ENCODE data around the gene FOXO6.

FOXO6 gene

DNA sequence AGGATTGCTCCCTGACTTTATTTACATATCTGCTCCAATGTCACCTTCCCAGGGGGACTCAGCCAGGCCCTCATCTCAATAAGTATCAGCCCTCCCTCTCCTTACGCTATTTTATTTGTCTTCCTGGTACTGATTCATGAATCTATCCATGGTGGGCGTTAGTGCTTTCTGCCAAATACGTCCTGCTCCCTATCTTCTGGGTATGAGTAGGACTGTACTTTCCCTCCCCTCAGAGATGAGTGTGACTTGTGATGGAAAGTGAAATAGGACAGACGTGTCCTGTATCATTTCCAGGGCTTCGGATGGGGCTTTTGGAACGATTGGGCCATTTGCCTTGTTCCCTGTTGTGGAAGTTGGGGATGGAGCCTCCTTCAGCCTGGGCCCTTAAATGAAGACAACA lies 47.5 kb downstream of the FOXO6 start:
- no peak for TF ChIP-seq ZNF8 (CRISPR knock-in tag; IDR thresholded peaks at IDR 0.05)
- TF ChIP-seq, protein P1, sequence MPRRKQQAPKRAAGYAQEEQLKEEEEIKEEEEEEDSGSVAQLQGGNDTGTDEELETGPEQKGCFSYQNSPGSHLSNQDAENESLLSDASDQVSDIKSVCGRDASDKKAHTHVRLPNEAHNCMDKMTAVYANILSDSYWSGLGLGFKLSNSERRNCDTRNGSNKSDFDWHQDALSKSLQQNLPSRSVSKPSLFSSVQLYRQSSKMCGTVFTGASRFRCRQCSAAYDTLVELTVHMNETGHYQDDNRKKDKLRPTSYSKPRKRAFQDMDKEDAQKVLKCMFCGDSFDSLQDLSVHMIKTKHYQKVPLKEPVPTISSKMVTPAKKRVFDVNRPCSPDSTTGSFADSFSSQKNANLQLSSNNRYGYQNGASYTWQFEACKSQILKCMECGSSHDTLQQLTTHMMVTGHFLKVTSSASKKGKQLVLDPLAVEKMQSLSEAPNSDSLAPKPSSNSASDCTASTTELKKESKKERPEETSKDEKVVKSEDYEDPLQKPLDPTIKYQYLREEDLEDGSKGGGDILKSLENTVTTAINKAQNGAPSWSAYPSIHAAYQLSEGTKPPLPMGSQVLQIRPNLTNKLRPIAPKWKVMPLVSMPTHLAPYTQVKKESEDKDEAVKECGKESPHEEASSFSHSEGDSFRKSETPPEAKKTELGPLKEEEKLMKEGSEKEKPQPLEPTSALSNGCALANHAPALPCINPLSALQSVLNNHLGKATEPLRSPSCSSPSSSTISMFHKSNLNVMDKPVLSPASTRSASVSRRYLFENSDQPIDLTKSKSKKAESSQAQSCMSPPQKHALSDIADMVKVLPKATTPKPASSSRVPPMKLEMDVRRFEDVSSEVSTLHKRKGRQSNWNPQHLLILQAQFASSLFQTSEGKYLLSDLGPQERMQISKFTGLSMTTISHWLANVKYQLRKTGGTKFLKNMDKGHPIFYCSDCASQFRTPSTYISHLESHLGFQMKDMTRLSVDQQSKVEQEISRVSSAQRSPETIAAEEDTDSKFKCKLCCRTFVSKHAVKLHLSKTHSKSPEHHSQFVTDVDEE (CRISPR knock-in tag; IDR thresholded peaks at IDR 0.05) = no peak
- TF ChIP-seq GLIS3 (CRISPR knock-in tag; IDR thresholded peaks at IDR 0.05) = no peak
- TF ChIP-seq ARNTL (CRISPR knock-in tag; IDR thresholded peaks at IDR 0.05; ENCODE audit: borderline replicate concordance, low read depth) = no peak
- TF ChIP-seq RARB (CRISPR knock-in tag; IDR thresholded peaks at IDR 0.05) = no peak
- TF ChIP-seq TOX (CRISPR knock-in tag; IDR thresholded peaks at IDR 0.05; ENCODE audit: borderline replicate concordance) = no peak
- TF ChIP-seq ZFP30 (CRISPR knock-in tag; IDR thresholded peaks at IDR 0.05) = no peak
- TF ChIP-seq ZNF70 (CRISPR knock-in tag; IDR thresholded peaks at IDR 0.05) = no peak
- TF ChIP-seq ESRRG (CRISPR knock-in tag; IDR thresholded peaks at IDR 0.05) = no peak
- no peak for TF ChIP-seq ZNF565 (CRISPR knock-in tag; conservative IDR thresholded peaks at IDR 0.05; ENCODE audit: low read depth)
- TF ChIP-seq BACH2 (CRISPR knock-in tag; IDR thresholded peaks at IDR 0.05; ENCODE audit: borderline replicate concordance) = no peak
- no peak for TF ChIP-seq ZFP3 (CRISPR knock-in tag; IDR thresholded peaks at IDR 0.05)
- TF ChIP-seq ISL1 (CRISPR knock-in tag; IDR thresholded peaks at IDR 0.05) = no peak
- no peak for TF ChIP-seq PPARA (CRISPR knock-in tag; IDR thresholded peaks at IDR 0.05; ENCODE audit: borderline replicate concordance)
- TF ChIP-seq, protein P2, sequence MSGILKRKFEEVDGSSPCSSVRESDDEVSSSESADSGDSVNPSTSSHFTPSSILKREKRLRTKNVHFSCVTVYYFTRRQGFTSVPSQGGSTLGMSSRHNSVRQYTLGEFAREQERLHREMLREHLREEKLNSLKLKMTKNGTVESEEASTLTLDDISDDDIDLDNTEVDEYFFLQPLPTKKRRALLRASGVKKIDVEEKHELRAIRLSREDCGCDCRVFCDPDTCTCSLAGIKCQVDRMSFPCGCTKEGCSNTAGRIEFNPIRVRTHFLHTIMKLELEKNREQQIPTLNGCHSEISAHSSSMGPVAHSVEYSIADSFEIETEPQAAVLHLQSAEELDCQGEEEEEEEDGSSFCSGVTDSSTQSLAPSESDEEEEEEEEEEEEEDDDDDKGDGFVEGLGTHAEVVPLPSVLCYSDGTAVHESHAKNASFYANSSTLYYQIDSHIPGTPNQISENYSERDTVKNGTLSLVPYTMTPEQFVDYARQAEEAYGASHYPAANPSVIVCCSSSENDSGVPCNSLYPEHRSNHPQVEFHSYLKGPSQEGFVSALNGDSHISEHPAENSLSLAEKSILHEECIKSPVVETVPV (CRISPR knock-in tag; IDR thresholded peaks at IDR 0.05) = no peak
- no peak for ATAC-seq

DNA sequence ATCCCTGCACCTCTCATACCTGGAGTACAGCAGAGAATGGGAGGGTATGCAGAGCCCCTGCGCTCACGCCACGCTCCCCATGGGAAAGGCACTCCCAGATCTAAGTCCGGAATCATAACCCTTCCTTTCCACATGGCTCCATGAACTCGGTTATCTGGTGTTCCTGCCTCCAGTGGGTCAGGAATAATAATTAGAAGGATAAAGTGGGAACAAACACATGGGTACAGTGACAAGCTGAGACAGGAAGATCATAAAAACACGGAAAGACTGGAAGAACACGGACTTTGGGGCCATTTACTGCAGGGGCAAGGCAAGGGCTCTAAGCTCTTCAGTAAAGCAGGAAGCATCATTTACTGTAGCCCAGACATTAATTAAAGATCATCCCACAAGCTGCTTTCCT lies 48.6 kb downstream of the FOXO6 start:
- TF ChIP-seq ARNTL (CRISPR knock-in tag; IDR thresholded peaks at IDR 0.05; ENCODE audit: borderline replicate concordance, low read depth) = no peak
- TF ChIP-seq ZNF70 (CRISPR knock-in tag; IDR thresholded peaks at IDR 0.05) = no peak
- TF ChIP-seq ISL1 (CRISPR knock-in tag; IDR thresholded peaks at IDR 0.05) = no peak
- TF ChIP-seq CSDC2 (CRISPR knock-in tag; IDR thresholded peaks at IDR 0.05) = no peak
- TF ChIP-seq, protein P2 (CRISPR knock-in tag; IDR thresholded peaks at IDR 0.05) = no peak
- TF ChIP-seq PPARA (CRISPR knock-in tag; IDR thresholded peaks at IDR 0.05; ENCODE audit: borderline replicate concordance) = no peak
- TF ChIP-seq, protein P3, sequence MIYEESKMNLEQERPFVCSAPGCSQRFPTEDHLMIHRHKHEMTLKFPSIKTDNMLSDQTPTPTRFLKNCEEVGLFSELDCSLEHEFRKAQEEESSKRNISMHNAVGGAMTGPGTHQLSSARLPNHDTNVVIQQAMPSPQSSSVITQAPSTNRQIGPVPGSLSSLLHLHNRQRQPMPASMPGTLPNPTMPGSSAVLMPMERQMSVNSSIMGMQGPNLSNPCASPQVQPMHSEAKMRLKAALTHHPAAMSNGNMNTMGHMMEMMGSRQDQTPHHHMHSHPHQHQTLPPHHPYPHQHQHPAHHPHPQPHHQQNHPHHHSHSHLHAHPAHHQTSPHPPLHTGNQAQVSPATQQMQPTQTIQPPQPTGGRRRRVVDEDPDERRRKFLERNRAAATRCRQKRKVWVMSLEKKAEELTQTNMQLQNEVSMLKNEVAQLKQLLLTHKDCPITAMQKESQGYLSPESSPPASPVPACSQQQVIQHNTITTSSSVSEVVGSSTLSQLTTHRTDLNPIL (CRISPR knock-in tag; IDR thresholded peaks at IDR 0.05; ENCODE audit: low read depth) = no peak
- no peak for TF ChIP-seq ZFP3 (CRISPR knock-in tag; IDR thresholded peaks at IDR 0.05)
- TF ChIP-seq ZNF8 (CRISPR knock-in tag; IDR thresholded peaks at IDR 0.05) = no peak
- no peak for TF ChIP-seq ESRRG (CRISPR knock-in tag; IDR thresholded peaks at IDR 0.05)
- no peak for ATAC-seq

DNA sequence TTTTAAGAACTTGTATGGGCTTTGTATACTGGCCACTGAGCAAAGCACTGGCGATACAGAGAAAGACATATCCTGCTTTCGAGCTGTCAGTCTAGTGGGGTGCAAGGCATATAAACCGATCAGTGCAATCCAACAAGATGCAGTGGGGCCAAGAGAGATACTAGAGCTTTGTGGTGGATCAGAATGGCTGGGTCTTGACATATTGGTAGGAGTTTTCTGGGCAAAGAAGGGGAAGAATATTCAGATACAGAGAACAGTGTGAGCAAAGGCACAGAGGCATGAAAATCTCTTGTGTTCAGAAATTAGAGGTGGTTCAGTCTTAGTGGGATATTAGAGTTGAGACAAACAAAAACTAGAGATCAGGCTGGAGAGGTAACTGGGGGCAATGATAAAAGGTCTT lies 49.2 kb downstream of the FOXO6 start:
- ATAC-seq = no peak
- peak; percentile 84 for TF ChIP-seq ZFP3 (CRISPR knock-in tag; IDR thresholded peaks at IDR 0.05)
- no peak for TF ChIP-seq ISL1 (CRISPR knock-in tag; IDR thresholded peaks at IDR 0.05)

DNA sequence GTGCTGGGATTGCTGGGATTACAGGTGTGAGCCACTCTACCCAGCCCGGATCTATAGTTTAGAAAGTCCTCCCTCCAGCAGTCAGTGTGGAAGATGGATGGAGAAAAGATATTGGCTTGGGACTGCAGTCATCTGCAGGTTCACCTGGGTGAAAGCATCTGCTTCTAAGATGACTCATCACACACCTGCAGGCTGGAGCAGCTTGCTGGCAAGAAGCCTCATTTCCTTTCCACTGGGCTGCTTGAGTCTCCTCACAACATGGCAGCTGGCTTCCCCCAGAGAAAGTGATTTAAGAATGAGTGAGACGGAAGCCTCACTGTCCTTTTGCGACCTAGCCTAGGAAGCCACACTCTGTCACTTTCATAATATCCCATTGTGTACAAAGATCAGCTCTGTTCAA lies 50.0 kb downstream of the FOXO6 start:
- TF ChIP-seq ZC3H10 (CRISPR knock-in tag; IDR thresholded peaks at IDR 0.05) = no peak
- peak; percentile 94 for TF ChIP-seq ZNF565 (CRISPR knock-in tag; conservative IDR thresholded peaks at IDR 0.05; ENCODE audit: low read depth)
- no peak for TF ChIP-seq ZFP3 (CRISPR knock-in tag; IDR thresholded peaks at IDR 0.05)
- no peak for TF ChIP-seq ESRRG (CRISPR knock-in tag; IDR thresholded peaks at IDR 0.05)
- ATAC-seq = no peak

DNA sequence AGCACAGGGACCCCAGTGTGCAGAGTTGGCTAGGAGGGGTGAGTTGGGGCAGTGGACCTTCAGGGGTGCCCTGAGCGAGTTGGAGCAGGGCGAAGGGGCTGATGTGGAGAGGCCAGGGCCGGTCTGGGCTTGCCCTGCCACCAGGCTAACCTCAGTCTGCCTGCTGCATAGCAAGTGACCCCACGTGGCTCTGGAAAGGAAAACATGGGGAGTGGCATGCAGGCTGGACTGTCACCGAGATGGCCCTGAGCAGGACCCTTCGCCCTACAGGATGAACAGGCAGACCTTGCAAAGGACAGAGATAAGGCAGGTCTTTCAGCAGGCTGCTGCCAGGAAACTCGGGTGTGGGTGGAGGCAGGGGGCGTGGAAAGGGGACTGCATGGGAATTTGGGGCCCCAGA lies 51.5 kb downstream of the FOXO6 start:
- TF ChIP-seq OSR1 (CRISPR knock-in tag; IDR thresholded peaks at IDR 0.05) (no peak), ZNF70 (CRISPR knock-in tag; IDR thresholded peaks at IDR 0.05) (no peak), RARB (CRISPR knock-in tag; IDR thresholded peaks at IDR 0.05) (no peak)
- no peak for ATAC-seq
